Glomerular visceral epithelial cell (primary cell): Measurements from ENCODE around the gene DUS4L.
A peak's percentile ranks its signal among the peaks of the same experiment; 100 is the strongest.

Experiments used
- DNase-seq: peaks from one replicate; pipeline ENCODE4 v3.0.0-alpha.2; 2016; ENCODE audit errors: extremely low spot score

The DUS4L gene

DNA sequence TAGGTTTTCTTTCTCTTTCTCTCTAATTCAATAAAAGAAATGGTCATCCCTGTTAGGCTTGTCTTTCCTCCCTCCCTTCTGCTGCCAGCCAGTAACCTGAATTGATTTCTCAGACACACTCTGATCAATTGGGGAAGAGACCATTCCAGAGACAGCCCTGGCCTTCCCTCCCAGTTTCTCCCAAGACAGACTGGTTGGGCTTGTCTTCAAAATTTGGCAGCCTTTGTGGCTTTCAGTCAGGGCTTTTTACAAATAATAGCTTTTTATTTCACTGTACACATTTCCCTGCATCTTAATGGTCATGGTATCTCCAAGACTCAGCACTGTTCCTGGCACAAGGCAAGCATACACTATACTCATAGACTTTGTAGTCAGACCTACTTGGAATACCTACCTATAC is 50.2 kb downstream of the DUS4L start:
- DNase-seq: no peak

DNA sequence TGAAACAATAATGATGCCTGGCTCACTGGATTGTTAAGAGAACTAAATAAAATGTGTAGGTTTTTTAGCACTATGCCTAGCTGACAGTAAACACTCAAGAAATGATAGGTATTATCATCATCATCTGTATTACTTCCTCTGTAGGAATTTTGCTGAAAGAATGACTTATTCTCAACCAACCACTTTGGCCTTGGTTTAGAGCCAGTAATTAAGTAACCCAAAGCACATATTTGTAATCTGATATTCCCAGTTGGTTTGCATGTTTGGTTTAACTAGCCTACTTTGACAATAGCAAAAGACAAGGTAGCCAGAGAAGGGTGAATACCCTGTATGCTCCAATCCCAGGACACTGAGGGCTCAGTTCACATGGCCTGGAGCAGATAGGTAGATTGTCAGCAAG is 50.7 kb downstream of the DUS4L start:
- no peak for DNase-seq

DNA sequence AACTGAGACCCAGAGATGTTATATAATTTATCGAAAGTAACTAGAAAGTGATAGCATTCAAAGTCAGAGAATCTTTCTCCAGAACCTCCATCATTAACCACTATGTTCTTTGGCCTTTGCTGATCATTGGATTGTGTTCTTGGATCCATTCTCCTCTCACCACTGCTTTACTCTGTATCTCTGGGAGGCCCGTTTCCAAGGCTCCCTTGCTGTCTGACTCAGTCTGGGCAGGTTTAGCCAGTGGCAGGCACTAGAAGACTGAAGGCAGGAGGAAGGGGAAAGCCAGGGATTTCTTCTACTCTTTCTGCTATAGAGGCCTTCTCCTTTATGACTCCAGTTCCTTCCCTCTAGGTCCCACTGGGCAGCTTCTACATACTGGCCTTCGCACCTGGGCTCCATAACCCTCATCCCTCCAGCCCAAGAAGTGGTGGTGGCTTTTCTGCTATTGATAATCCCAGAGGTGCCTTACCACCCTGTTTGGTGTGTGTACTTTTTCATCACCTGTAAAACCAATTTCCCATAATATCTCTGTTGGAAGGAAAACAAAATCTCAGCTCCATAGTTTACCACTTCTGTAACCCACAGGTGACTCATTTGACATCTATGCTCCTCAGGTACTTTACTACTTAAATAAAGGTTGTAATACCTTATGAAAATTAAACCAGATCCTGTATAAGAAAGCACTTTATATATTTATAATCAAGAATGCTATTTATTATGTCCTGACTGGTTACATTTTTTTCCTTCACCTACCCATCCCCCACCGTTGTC is 52.3 kb downstream of the DUS4L start:
- DNase-seq: no peak

DNA sequence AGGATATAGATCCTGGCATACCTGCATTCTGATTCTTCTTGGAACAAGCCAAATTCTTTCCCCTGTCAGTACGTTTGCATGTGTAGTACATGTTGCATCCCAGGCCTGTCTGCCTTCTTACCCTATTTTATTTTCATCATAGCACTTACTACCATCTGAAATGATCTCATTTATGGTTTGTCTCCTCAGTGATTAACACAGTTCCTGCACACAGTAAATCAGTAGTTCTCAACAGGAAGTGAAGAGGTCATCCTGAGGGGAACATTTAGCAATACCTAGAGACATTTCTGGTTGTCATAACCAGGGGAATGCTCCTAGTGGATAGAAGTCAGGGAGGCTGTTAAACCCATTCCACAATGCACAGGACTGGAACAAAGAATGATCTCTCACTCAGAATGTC is 58.7 kb downstream of the DUS4L start:
- DNase-seq: peak; percentile 56

DNA sequence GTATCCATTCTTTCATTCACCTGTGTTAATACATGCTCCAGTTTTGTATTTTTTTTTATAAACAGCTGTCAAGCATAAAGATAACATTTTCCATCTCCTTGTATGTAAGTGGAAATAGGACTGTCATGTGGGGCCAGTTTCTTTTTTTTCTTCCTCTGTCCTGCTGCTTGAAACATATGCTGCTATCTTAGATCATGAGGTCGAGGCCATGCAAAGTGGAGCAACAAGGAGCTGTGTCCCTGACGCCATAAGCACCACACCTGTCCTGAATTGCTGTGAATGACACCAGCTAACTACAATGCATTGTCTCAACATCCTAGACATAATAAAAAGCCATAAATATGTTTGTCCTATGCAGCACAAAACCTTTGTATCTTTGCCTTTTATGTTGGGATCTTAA is 59.1 kb downstream of the DUS4L start:
- DNase-seq: no peak

DNA sequence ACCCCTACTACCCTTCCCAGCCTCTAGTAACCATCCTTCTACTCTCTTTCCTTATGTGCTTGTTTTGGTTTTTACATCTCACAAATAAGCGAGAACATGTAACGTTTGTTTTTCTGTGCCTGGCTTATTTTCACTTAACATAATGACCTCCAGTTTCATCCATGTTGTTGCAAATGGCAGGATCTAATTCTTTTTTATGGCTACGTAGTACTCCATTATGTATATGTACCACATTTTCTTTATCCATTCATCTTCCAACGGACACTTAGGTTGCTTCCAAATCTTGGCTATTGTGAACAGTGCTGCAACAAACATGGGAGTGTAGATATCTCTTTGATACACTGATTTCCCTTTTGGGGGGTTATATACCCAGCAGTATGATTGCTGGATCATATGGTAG is 63.2 kb downstream of the DUS4L start:
- DNase-seq: no peak
